Gastroesophageal sphincter (tissue), 3 donors: Measurements from ENCODE around the gene FGFRL1.

ENCODE experiments used
- CTCF ChIP-seq, 4 experiments: fragments of 200-600 bp in 2 of 4; fragments of 450-650 bp in 2 of 4; sonication (generic) in 1 of 4; IDR thresholded peaks; one replicate each; pipeline ENCODE4 v1.5.1; 2017 to 2019; ENCODE audit warnings: antibody characterized with exemption in 4 of 4, mild to moderate bottlenecking in 2 of 4, moderate library complexity in 2 of 4
- POLR2A ChIP-seq, 2 donors: fragments of 450-650 bp; IDR thresholded peaks; one replicate each; pipeline ENCODE4 v1.6.1; 2017; ENCODE audit warnings: antibody characterized with exemption in 2 of 2, mild to moderate bottlenecking in 2 of 2, moderate library complexity in 1 of 2
- POLR2AphosphoS5 ChIP-seq: sonication (generic); formaldehyde crosslinking; IDR thresholded peaks from one replicate; pipeline ENCODE4 v1.6.1; 2017; ENCODE audit warnings: antibody characterized with exemption

- no peak for TF ChIP-seq CTCF (IDR thresholded peaks at IDR 0.05)
- no peak for TF ChIP-seq POLR2A (IDR thresholded peaks at IDR 0.05)
- TF ChIP-seq POLR2AphosphoS5 = no peak
These were observed 62.7 kb downstream of the FGFRL1 start for GRCh38 chr4:1074077-1074476.
